ENCODE results near the gene GPR89B.
"Not testable (repeated sequence)": the region's sequence is repeated elsewhere in the genome, so short reads cannot be mapped to it uniquely, and the experiment has no call there.

The GPR89B gene

DNA sequence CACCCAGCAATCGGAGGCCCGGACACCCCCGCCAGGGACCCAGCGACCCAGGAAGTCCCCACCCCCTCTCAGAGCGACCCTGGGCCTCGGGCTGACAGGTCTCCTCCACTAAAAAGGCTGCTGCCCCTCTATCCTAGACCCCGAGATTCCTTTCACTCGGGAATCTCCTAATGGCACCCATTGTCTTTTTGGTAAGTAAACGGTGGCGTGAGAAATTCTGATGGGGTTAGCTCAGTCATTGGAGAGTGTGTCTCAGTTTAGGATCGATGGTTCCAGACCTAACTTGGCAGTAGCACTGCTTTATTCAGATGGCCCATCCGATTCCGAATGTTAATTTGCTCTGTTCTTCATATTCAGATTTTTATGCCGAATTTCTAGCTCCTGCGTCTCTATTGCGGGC, 104.9 kb downstream of the GPR89B start:
- FAIRE-seq = not testable (repeated sequence)

DNA sequence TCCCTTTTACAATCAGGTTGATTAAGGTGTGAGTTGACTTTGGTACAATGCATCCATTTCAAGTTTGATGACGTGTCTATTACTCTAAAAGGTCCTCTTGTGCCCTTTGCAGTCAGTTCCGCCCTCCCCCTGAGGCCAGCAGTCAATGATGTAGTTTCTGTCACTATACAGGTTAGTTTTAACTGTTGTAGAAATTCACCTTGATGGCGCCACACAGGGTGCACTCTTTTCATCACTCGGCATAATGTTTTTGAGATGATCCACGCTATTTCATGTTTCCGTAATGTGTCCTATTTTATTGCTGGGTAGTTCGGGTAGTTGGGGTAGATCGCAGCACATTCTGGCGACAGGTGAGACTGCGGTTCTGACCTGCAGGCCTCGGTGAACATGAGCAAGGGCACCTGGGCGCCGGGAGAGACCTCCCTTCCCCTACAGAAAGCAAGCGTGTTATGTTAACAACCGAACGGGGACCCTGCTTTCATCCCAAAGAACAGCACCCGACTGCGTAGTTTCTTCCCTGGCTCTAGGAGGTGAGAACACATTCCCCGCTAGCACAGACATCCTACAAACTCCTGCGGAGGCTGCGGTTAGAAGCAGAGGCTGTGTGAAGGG, 109.7 kb downstream of the GPR89B start:
- FAIRE-seq = not testable (repeated sequence)

DNA sequence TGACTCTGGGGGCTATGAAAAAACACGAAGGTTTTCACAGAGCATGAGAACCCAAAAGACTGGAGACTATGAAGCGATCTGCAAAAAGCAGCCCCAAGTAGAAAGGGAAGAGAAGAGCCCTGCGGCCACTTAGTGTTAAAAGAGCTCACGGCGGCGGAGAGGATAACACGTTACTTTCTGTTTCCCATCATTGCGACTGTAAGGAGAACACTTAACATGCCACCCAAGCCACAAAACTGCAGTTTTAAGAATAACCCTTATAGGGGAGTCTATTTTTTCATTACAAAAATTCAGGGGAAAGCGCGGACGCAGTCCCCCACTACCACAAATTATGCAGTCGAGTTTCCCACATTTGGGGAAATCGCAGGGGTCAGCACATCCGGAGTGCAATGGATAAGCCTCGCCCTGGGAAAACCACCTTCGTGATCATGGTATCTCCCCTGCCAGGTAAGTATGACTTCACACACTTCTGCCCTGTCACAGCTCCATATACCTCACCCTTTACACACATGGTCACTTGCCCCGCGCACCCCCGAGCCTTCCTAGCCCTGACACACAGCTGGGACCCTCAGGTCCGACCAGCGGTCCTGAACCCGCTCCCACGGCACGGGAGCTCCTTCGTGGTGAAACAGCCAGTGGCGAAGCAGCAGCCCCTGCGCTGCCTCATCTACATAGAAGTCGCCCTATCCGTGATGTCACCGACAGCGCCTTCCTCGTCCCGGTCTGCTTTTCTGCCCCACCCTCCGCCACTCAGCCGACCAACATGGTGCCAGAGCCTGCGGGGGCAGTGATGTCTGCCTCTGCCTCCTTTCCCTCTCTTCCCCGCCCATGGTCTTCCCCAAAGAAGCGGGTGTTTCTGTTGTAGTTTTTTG, 110.5 kb downstream of the GPR89B start:
- not testable (repeated sequence) for FAIRE-seq
